ENCODE data around the gene PIGZ. TPM values are rescaled to one million over a fixed set of nuclear protein-coding genes. Genes with fewer than 3 reads are reported as not detected.

PIGZ gene
- total and polyA plus RNA-seq, 4 donors, result 0.99 to 2.4 (median 1.6) TPM

DNA sequence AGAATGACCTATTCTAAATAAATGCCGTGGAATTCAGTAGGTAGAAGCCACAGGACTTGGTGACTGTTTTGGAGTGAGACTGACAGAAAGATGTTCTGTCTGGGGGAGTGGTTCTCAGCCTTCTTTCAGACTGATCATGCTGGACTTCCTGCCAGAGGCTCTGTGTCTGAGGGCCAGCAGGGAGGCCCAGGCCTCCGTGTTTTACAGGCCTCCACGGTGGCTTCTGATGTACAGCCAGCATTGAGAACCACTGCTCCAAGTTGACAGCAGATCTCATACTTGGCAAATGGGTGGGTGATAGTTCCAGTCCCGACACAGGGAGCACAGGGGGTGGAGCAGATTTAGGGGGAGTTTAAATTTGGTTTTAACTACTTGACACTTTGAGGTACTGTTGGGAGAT, 6.7 kb upstream of the PIGZ start:
- H3K9me3 ChIP-seq (ENCODE audit: control insufficient read depth in 4 of 4, low read length in 3 of 4), result no peaks in the 10 kb centered on the region
- H3K4me3 ChIP-seq (ENCODE audit: low read depth in 1 of 3, low read length in 3 of 3), result no peak overlapping the region
- no peaks in the 10 kb centered on the region for H3K27me3 ChIP-seq (ENCODE audit: control insufficient read depth in 4 of 4, insufficient read depth in 4 of 4, low read length in 3 of 4)
- H3K36me3 ChIP-seq (ENCODE audit: control insufficient read depth in 4 of 4, insufficient read depth in 3 of 4, low read depth in 1 of 4, low read length in 3 of 4), result no peaks in the 10 kb centered on the region
- no peak overlapping the region for H3K9ac ChIP-seq (ENCODE audit: low read depth in 1 of 2, low read length in 2 of 2)
- no peak for DNase-seq (ENCODE audit: low spot score)
- TF ChIP-seq HNF4A (conservative IDR thresholded peaks at IDR 0.05) (no peak), TAF1 (conservative IDR thresholded peaks at IDR 0.05) (no peak), RAD21 (IDR thresholded peaks at IDR 0.05) (no peak), YY1 (IDR thresholded peaks at IDR 0.05) (no peak), FOXA2 (IDR thresholded peaks at IDR 0.05) (no peak)
- H3K27ac ChIP-seq (ENCODE audit: low read depth in 1 of 2, low read length in 2 of 2), result no peak overlapping the region
- 86% methylated on average over 4 of the region's 4 CpGs for WGBS
- peaks cover 0 to 3% (median 2%) of the 10 kb centered on the region in 4 donors for H3K4me1 ChIP-seq (ENCODE audit: control insufficient read depth in 4 of 4, insufficient read depth in 4 of 4, low read length in 3 of 4)

DNA sequence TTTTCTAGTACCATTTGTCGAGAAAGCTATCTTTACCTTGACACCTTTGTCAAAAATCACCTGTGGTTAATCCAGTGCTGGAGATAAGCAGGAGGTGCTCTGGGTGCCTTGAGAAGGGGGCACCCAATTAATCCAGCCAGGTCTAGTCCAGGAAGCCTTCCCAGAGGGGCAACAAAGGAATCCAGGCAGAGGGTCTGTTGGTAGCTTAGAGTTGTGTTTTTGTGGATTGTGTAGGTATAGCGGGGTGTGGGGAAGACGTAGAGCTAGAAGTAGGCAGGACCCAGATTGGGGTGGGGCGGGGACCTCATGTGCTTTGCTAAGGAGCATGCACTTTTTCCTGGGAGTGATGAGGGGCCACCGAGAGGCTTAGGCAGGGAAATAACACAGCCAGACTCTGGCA, 6.0 kb upstream of the PIGZ start:
- Histone ChIP-seq H3K9ac (ENCODE audit: low read depth in 1 of 2, low read length in 2 of 2) (no peak overlapping the region), H3K27me3 (ENCODE audit: control insufficient read depth in 4 of 4, insufficient read depth in 4 of 4, low read length in 3 of 4) (no peaks in the 10 kb centered on the region), H3K9me3 (ENCODE audit: control insufficient read depth in 4 of 4, low read length in 3 of 4) (no peaks in the 10 kb centered on the region), H3K4me3 (ENCODE audit: low read depth in 1 of 3, low read length in 3 of 3) (no peak overlapping the region), H3K36me3 (ENCODE audit: control insufficient read depth in 4 of 4, insufficient read depth in 3 of 4, low read depth in 1 of 4, low read length in 3 of 4) (no peaks in the 10 kb centered on the region), H3K4me1 (ENCODE audit: control insufficient read depth in 4 of 4, insufficient read depth in 4 of 4, low read length in 3 of 4) (peaks cover 0 to 4% (median 2%) of the 10 kb centered on the region in 4 donors), H3K27ac (ENCODE audit: low read depth in 1 of 2, low read length in 2 of 2) (no peak overlapping the region)
- WGBS, result 89% methylated on average over 5 of the region's 5 CpGs
- DNase-seq (ENCODE audit: low spot score), result no peak
- TF ChIP-seq, protein P1, sequence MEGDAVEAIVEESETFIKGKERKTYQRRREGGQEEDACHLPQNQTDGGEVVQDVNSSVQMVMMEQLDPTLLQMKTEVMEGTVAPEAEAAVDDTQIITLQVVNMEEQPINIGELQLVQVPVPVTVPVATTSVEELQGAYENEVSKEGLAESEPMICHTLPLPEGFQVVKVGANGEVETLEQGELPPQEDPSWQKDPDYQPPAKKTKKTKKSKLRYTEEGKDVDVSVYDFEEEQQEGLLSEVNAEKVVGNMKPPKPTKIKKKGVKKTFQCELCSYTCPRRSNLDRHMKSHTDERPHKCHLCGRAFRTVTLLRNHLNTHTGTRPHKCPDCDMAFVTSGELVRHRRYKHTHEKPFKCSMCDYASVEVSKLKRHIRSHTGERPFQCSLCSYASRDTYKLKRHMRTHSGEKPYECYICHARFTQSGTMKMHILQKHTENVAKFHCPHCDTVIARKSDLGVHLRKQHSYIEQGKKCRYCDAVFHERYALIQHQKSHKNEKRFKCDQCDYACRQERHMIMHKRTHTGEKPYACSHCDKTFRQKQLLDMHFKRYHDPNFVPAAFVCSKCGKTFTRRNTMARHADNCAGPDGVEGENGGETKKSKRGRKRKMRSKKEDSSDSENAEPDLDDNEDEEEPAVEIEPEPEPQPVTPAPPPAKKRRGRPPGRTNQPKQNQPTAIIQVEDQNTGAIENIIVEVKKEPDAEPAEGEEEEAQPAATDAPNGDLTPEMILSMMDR (IDR thresholded peaks at IDR 0.05; ENCODE audit: low read depth, low read length, missing input control), result no peak
- TF ChIP-seq NR2F2 (IDR thresholded peaks at IDR 0.05), result no peak
- TF ChIP-seq, protein P2, sequence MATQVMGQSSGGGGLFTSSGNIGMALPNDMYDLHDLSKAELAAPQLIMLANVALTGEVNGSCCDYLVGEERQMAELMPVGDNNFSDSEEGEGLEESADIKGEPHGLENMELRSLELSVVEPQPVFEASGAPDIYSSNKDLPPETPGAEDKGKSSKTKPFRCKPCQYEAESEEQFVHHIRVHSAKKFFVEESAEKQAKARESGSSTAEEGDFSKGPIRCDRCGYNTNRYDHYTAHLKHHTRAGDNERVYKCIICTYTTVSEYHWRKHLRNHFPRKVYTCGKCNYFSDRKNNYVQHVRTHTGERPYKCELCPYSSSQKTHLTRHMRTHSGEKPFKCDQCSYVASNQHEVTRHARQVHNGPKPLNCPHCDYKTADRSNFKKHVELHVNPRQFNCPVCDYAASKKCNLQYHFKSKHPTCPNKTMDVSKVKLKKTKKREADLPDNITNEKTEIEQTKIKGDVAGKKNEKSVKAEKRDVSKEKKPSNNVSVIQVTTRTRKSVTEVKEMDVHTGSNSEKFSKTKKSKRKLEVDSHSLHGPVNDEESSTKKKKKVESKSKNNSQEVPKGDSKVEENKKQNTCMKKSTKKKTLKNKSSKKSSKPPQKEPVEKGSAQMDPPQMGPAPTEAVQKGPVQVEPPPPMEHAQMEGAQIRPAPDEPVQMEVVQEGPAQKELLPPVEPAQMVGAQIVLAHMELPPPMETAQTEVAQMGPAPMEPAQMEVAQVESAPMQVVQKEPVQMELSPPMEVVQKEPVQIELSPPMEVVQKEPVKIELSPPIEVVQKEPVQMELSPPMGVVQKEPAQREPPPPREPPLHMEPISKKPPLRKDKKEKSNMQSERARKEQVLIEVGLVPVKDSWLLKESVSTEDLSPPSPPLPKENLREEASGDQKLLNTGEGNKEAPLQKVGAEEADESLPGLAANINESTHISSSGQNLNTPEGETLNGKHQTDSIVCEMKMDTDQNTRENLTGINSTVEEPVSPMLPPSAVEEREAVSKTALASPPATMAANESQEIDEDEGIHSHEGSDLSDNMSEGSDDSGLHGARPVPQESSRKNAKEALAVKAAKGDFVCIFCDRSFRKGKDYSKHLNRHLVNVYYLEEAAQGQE (IDR thresholded peaks at IDR 0.05), result no peak
- TF ChIP-seq, protein P3, sequence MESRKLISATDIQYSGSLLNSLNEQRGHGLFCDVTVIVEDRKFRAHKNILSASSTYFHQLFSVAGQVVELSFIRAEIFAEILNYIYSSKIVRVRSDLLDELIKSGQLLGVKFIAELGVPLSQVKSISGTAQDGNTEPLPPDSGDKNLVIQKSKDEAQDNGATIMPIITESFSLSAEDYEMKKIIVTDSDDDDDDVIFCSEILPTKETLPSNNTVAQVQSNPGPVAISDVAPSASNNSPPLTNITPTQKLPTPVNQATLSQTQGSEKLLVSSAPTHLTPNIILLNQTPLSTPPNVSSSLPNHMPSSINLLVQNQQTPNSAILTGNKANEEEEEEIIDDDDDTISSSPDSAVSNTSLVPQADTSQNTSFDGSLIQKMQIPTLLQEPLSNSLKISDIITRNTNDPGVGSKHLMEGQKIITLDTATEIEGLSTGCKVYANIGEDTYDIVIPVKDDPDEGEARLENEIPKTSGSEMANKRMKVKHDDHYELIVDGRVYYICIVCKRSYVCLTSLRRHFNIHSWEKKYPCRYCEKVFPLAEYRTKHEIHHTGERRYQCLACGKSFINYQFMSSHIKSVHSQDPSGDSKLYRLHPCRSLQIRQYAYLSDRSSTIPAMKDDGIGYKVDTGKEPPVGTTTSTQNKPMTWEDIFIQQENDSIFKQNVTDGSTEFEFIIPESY (IDR thresholded peaks at IDR 0.05), result no peak
- no peak for TF ChIP-seq HNF4A (conservative IDR thresholded peaks at IDR 0.05)
- TF ChIP-seq FOXA1 (IDR thresholded peaks at IDR 0.05), result no peak
- no peak for TF ChIP-seq EGR1 (IDR thresholded peaks at IDR 0.05; ENCODE audit: low read depth in 2 of 2)
